22Rv1 (cell line): ENCODE measurements around the gene AFAP1L2.

Source experiments
- H3K27ac ChIP-seq: fragments of 450-650 bp; 2 replicates; pipeline ENCODE4 v1.5.1; 2017
- CTCF ChIP-seq: fragments of 450-650 bp; IDR thresholded peaks from 2 replicates; pipeline ENCODE4 v1.5.1; 2017; ENCODE audit warnings: mild to moderate bottlenecking
- ZFX ChIP-seq: fragments of 450-650 bp; IDR thresholded peaks from 2 replicates; pipeline ENCODE4 v1.6.1; 2017; ENCODE audit warnings: antibody characterized with exemption, borderline replicate concordance

AFAP1L2 gene

GRCh38 chr10:114303556-114303955, 100.7 kb downstream of the AFAP1L2 start:
- TF ChIP-seq CTCF (no peak), ZFX (no peak)
- no peak overlapping the region for H3K27ac ChIP-seq

- no peak overlapping the region for H3K27ac ChIP-seq
- TF ChIP-seq ZFX (no peak), CTCF (no peak)
Measured at GRCh38 chr10:114301951-114302710, 102.2 kb downstream of the AFAP1L2 start.

- no peak overlapping the region for H3K27ac ChIP-seq
- no peak for TF ChIP-seq CTCF
- no peak for TF ChIP-seq ZFX
Measured at GRCh38 chr10:114301177-114301576, 103.1 kb downstream of the AFAP1L2 start.

- H3K27ac ChIP-seq = no peak overlapping the region
- no peak for TF ChIP-seq ZFX
- no peak for TF ChIP-seq CTCF
Measured at GRCh38 chr10:114300036-114300645, 104.2 kb downstream of the AFAP1L2 start.

- no peak for TF ChIP-seq CTCF
- TF ChIP-seq ZFX = no peak
- H3K27ac ChIP-seq = no peak overlapping the region
Measured at GRCh38 chr10:114297136-114297705, 107.1 kb downstream of the AFAP1L2 start.

- TF ChIP-seq CTCF = no peak
- TF ChIP-seq ZFX = no peak
- no peak overlapping the region for H3K27ac ChIP-seq
Measured at GRCh38 chr10:114295393-114295792, 108.9 kb downstream of the AFAP1L2 start.

GRCh38 chr10:114294549-114294948, 109.8 kb downstream of the AFAP1L2 start:
- no peak overlapping the region for H3K27ac ChIP-seq
- TF ChIP-seq CTCF (no peak), ZFX (no peak)
